Left cardiac atrium (tissue), 4 donors: ENCODE data around the gene ARHGAP42. TPM values are rescaled to one million over a fixed set of nuclear protein-coding genes. Genes with fewer than 3 reads are reported as not detected.

Experiments
- ATAC-seq, 2 donors: fragments of 200-7000 bp; cut with Tn5 transposase; one replicate each; pipeline ENCODE4 v1.9.1; 2020; ENCODE audit warnings: mild to moderate bottlenecking in 2 of 2, moderate library complexity in 2 of 2
- DNase-seq: peaks from one replicate; pipeline ENCODE4 v3.0.0-alpha.2; 2020
- intact Hi-C, 2 donors: fragments of 100-400 bp; cut with DNase I; formaldehyde crosslinking; loops; one replicate each; pipeline versions ENCODE4 v1.14.1 to v1.15.1; 2022 to 2023
- total RNA-seq, 2 donors: library from RNA; stranded (reverse); fragmentation: NEBNext Ultra II Directional; extraction: Animal tissue kit (Norgen Biotek cat#: 25700); gene quantifications; one replicate each; pipeline ENCODE4 v1.2.1, GENCODE V29; 2021
- donor health status: DM: no; HTN: yes; CAD: no.
- donor health status: DM: no; HTN: yes; CAD: no; lungs with severe emphysema.
- donor health status: DM: yes; HTN: yes; CAD: no.
- donor health status: Dilated cardiomyopathy.

ARHGAP42 gene
- total RNA-seq, 2 donors from 2014 or later: 9.0 to 12.8 TPM

GRCh38 chr11:100780470-100780869 lies 93.4 kb downstream of the ARHGAP42 start:
- intact Hi-C loops: no loop called here
- no peak for ATAC-seq
- DNase-seq: no peak

GRCh38 chr11:100785148-100785983 lies 98.3 kb downstream of the ARHGAP42 start:
- intact Hi-C loops: no loop called here
- DNase-seq (no peak), ATAC-seq (peak; percentile 84)

GRCh38 chr11:100788561-100789295 lies 101.6 kb downstream of the ARHGAP42 start:
- intact Hi-C loops: no loop called here
- ATAC-seq (no peak), DNase-seq (no peak)

- intact Hi-C loops: no loop called here
- DNase-seq (peak; percentile 31), ATAC-seq (peak in 1 of 2 donors; percentile 44)
Measured at GRCh38 chr11:100789500-100789899, 102.4 kb downstream of the ARHGAP42 start.

GRCh38 chr11:100790073-100790472 lies 103.0 kb downstream of the ARHGAP42 start:
- ATAC-seq: no peak
- intact Hi-C loops: no loop called here
- DNase-seq: no peak

GRCh38 chr11:100791103-100791502 lies 104.0 kb downstream of the ARHGAP42 start:
- no peak for DNase-seq
- intact Hi-C loops: no loop called here
- no peak for ATAC-seq

GRCh38 chr11:100791860-100792259 lies 104.8 kb downstream of the ARHGAP42 start:
- intact Hi-C loops: no loop called here
- DNase-seq (no peak), ATAC-seq (no peak)

- intact Hi-C loops: no loop called here
- no peak for ATAC-seq
- DNase-seq: no peak
Measured at GRCh38 chr11:100793525-100793924, 106.4 kb downstream of the ARHGAP42 start.

- intact Hi-C loops: no loop called here
- ATAC-seq: no peak
Measured at GRCh38 chr11:100794446-100794845, 107.4 kb downstream of the ARHGAP42 start.

GRCh38 chr11:100799445-100799844 lies 112.4 kb downstream of the ARHGAP42 start:
- intact Hi-C loops: no loop called here
- ATAC-seq (no peak), DNase-seq (no peak)

More at GRCh38 chr11:100794446-100794845, 107.4 kb downstream of the ARHGAP42 start:
- DNase-seq: no peak

- intact Hi-C loops: no loop called here
- DNase-seq (no peak), ATAC-seq (no peak)
Measured at GRCh38 chr11:100800202-100800601, 113.1 kb downstream of the ARHGAP42 start.

GRCh38 chr11:100801225-100801999 lies 114.3 kb downstream of the ARHGAP42 start:
- intact Hi-C loops: no loop called here
- ATAC-seq (no peak), DNase-seq (no peak)

GRCh38 chr11:100805506-100806199 lies 118.6 kb downstream of the ARHGAP42 start:
- no peak for DNase-seq
- ATAC-seq: no peak
- intact Hi-C loops: no loop called here

- ATAC-seq: no peak
- intact Hi-C loops: no loop called here
- no peak for DNase-seq
Measured at GRCh38 chr11:100806296-100806695, 119.2 kb downstream of the ARHGAP42 start.

GRCh38 chr11:100808904-100809491 lies 121.9 kb downstream of the ARHGAP42 start:
- intact Hi-C loops: no loop called here
- DNase-seq: no peak
- peak in 1 of 2 donors; percentile 65 for ATAC-seq

GRCh38 chr11:100810146-100810545 lies 123.1 kb downstream of the ARHGAP42 start:
- intact Hi-C loops: no loop called here
- DNase-seq: no peak
- ATAC-seq: no peak

- intact Hi-C loops: no loop called here
- ATAC-seq (no peak), DNase-seq (no peak)
Measured at GRCh38 chr11:100810666-100811065, 123.6 kb downstream of the ARHGAP42 start.

- no peak for ATAC-seq
- intact Hi-C loops: no loop called here
- DNase-seq: no peak
Measured at GRCh38 chr11:100812517-100812916, 125.4 kb downstream of the ARHGAP42 start.
